ES-I3 (cell line): Measurements from ENCODE around the gene IFNA13.

Experiments
- H3K36me3 ChIP-seq: 2 replicates; pipeline ENCODE4 v1.6.1; 2013; ENCODE audit warnings: mild to moderate bottlenecking, low read length, control low read depth, moderate library complexity; ENCODE audit not compliant: insufficient read depth
- H3K4me1 ChIP-seq: 2 replicates; pipeline ENCODE4 v1.6.1; 2013; ENCODE audit warnings: mild to moderate bottlenecking, control low read depth, low read length; ENCODE audit not compliant: insufficient read depth
- H3K9ac ChIP-seq: 2 replicates; pipeline ENCODE4 v1.6.1; 2013; ENCODE audit warnings: low read depth, mild to moderate bottlenecking, low read length, moderate library complexity
- H3K9me3 ChIP-seq: 2 replicates; pipeline ENCODE4 v1.6.1; 2013; ENCODE audit warnings: mild to moderate bottlenecking, low read length, moderate library complexity; ENCODE audit not compliant: control insufficient read depth, insufficient read depth

IFNA13 gene

DNA sequence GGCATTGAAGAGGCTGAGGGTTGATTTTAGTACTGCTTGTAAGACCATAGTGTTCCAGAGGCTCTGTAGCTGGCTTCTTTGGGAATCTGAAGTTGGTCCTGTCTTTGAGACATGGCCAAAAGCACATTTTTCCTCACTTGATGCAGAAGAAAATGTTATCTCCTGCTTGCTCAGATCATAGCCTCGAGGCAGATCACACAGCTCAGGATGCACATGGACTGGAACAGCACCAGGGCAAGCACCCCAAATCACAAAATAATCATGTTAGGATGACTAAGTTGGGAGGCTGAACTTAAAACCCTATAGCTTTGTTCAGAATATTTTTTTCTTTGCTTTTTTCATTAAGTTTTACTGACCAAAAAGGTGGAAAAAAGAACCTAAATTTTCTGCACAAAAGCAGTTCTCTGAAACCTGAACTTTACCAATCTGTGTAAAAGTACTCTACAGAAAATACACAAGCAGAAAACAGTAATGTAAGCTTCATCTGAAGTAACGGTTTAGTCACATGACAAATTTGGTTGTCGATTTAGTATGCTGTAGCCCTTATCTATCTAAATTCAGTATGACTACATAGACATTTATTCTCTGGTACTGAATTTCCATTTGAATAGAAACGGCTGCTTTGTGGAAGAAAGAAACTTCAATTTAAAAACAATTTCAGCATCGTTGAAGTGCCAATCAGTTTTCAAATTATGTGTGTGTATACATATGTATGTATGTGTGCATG is 36.0 kb downstream of the IFNA13 start:
- Histone ChIP-seq H3K36me3 (peaks cover 6% of the 10 kb centered on the region), H3K9me3 (no peaks in the 10 kb centered on the region), H3K9ac (no peak overlapping the region), H3K4me1 (peaks cover 15% of the 10 kb centered on the region; the same call in 1 of the 2 replicates)

DNA sequence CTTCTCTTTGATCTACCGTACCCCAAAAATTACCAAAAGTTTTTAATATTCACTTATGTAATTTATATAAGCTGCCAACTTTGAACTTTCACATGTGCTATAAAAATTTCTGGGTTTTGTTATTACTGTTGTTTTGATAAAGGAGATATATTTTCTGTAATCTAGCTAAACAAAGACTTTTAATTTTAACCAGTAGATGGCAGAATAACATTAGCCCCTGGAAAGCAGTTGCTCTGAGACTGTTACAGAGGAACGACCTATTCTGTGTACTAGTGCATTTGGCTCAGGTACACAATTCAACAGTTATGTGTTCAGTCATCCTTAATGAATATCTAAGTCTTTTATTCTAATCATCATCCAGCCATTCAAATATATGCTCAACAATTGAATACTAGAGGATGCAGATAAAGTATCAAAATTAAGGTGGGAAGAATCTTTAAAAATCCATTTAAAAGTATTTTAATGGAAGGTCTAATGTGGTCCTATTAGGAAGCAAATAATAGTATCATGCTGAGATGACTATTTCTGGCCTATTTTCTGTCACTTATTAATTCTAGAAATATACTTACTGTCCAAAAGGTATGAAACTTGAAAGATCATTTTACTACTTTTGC is 41.2 kb downstream of the IFNA13 start:
- Histone ChIP-seq H3K4me1 (no peaks in the 10 kb centered on the region), H3K9me3 (no peaks in the 10 kb centered on the region), H3K36me3 (peaks cover 4% of the 10 kb centered on the region; the same call in 1 of the 2 replicates), H3K9ac (no peak overlapping the region)

DNA sequence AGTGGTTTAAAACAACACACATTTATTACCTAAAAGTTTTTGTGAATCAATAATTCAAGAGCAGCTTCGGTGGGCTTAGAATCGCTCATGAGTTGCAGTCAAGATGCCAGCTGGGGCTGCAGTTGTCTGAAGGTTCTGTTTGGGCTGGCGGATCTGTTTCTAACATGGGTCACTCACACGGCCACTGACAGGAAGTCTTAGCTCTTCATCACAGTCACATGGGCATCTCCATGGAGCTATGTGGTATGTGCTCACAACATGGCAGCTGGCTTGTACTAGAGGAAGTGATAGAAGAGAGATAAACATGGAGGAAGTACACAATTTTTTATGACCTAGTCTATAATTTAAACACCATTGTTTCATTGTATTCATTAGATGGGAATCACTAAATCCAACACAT is 43.8 kb downstream of the IFNA13 start:
- peaks cover 4% of the 10 kb centered on the region; the same call in 1 of the 2 replicates for H3K36me3 ChIP-seq
- H3K9ac ChIP-seq, result no peak overlapping the region
- no peaks in the 10 kb centered on the region for H3K4me1 ChIP-seq
- no peaks in the 10 kb centered on the region for H3K9me3 ChIP-seq

DNA sequence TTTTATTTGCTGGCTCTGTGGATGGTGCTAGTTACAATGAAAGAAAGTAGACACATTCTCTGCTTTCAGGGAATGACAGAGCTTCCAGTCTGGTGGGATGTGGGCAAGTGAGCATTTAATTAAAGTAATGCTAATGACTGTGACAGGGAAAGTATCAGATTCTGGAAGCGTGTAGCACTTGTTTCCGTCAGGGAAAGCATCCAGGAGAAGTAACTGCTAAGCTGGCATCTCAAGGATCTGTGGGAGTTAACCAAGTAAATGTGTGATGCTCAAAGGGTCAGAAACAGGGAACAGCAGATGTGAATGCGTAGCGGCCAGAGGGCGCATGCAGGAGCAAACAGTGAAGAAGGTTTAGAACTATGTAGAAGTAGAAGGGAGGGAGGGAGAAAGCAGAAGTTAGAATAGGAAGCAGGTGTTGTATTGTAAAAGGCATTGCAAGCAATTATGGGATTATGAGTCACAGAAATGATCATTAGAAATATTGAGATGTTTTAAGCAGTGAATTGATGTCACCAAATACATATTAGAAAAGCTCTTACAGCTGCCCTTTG is 44.9 kb downstream of the IFNA13 start:
- no peaks in the 10 kb centered on the region for H3K4me1 ChIP-seq
- H3K36me3 ChIP-seq, result peaks cover 4% of the 10 kb centered on the region; the same call in 1 of the 2 replicates
- no peak overlapping the region for H3K9ac ChIP-seq
- H3K9me3 ChIP-seq, result no peaks in the 10 kb centered on the region

DNA sequence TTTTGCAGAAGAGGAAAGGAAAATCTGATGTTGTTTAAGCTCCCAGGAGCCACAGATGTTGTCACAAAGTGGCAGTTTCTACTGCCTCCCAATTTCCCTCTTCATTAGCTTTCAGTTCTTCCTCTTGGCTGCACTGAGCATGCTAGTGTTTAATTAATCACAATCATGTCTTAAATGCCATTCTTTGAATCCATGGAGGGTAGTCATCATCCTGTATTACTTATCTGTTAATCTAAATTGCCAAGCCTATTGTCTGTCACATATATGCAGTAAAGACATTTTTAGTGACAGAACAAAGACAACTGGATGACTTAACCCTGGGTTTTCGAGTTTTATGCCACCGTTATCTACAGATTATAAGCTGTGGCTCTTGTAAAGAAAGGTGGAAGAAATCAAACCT is 47.4 kb downstream of the IFNA13 start:
- Histone ChIP-seq H3K36me3 (peaks cover 4% of the 10 kb centered on the region; the same call in 1 of the 2 replicates), H3K9me3 (no peaks in the 10 kb centered on the region), H3K4me1 (no peaks in the 10 kb centered on the region), H3K9ac (no peak overlapping the region)

DNA sequence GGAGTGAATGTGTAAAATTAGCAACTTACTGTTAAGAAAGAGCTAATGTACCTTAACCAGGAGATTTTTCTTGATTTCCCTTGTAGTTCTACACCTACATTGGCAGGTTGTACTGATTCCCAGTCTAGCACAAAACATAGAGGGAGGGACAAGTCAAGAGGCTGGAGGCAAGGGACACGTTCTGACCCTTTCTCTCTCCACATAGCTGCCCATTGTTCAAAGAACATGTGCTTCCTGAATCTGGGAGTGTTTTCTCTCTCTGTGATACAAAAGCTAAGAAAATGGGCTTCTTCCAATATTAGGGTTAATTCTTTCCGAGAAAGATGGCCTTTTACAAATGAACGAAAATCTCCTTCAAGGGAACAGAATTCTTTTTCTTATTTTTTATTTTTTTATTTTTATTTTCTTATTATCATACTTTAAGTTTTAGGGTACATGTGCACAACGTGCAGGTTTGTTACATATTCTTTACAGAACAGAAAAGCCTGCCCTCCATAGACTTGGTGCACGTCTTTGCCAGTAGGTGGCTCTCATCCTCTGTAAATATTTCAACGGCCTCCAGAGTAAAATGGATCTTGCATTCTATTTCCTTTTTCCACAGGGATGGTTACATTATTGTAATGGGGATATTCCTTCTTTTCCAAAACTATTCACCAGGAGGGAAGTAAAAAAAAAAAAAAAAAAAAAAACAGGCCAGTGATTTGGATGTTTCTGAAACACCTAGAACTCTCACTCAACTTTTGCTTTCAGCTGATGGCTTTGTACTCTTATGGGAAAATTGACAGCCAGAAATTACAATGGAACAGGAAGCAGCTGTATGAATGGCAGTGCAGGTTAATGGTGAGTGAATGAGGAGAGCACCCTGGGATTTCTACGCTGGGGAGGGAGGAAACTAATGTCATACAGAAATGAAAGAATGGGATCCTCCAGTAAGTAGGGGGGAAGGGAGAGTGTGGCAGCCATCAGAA is 49.6 kb downstream of the IFNA13 start:
- Histone ChIP-seq H3K9ac (no peak overlapping the region), H3K9me3 (no peaks in the 10 kb centered on the region), H3K36me3 (peaks cover 4% of the 10 kb centered on the region; the same call in 1 of the 2 replicates), H3K4me1 (no peaks in the 10 kb centered on the region)
